ENCODE data around the gene TGFB1I1.
"Not testable (repeated sequence)": the region's sequence is repeated elsewhere in the genome, so short reads cannot be mapped to it uniquely, and the experiment has no call there.

The TGFB1I1 gene

DNA sequence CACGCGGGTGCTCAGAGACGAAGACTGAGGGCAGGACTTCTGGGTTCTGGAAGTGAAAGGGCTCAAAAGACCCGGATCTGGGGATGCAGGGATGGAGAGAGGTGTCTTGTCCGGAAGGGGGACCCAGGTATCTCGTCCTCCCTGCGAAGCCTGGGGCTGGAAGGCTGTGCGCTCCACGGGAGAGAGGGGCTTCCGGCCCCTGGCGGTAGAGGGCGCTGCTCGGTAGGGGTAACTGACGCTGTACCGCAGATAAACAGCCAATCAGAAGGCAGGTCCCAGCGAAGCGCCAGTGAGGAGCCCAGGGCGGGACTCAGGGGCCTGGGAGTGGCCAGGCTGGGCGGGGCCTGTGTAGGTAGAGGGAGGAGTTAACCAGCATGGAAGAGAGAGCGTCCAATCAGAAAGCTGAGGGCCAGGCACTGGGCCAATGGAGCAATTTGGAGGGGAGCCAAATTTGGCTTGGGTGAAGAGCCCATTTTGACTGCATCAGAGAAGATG is 804 bp downstream of the TGFB1I1 start:
- DNase-seq: peak; percentile 90

- DNase-seq: no peak
Observed at GRCh38 chr16:31473264-31473984, 1.5 kb downstream of the TGFB1I1 start.

DNA sequence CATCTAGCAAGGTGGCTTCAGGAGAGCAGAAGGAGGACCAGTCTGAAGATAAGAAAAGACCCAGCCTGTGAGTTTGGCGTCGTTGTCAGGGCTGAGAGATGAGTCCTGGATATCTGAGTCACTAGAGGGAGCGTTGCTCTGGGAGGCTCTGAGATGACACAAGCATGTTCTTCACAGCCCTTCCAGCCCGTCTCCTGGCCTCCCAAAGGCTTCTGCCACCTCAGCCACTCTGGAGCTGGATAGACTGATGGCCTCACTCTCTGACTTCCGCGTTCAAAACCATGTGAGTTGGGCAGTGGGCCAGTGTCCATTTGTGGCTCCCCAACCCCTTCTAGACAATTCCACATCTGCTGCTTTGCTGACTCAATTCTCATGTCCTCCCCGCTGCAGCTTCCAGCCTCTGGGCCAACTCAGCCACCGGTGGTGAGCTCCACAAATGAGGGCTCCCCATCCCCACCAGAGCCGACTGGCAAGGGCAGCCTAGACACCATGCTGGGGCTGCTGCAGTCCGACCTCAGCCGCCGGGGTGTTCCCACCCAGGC is 2.3 kb downstream of the TGFB1I1 start:
- DNase-seq: no peak

- no peak for DNase-seq
Observed at GRCh38 chr16:31474773-31475738, 3.1 kb downstream of the TGFB1I1 start.

- DNase-seq: no peak
Observed at GRCh38 chr16:31475946-31476302, 4.0 kb downstream of the TGFB1I1 start.

- no peak for DNase-seq
Observed at GRCh38 chr16:31476303-31477219, 4.6 kb downstream of the TGFB1I1 start.

DNA sequence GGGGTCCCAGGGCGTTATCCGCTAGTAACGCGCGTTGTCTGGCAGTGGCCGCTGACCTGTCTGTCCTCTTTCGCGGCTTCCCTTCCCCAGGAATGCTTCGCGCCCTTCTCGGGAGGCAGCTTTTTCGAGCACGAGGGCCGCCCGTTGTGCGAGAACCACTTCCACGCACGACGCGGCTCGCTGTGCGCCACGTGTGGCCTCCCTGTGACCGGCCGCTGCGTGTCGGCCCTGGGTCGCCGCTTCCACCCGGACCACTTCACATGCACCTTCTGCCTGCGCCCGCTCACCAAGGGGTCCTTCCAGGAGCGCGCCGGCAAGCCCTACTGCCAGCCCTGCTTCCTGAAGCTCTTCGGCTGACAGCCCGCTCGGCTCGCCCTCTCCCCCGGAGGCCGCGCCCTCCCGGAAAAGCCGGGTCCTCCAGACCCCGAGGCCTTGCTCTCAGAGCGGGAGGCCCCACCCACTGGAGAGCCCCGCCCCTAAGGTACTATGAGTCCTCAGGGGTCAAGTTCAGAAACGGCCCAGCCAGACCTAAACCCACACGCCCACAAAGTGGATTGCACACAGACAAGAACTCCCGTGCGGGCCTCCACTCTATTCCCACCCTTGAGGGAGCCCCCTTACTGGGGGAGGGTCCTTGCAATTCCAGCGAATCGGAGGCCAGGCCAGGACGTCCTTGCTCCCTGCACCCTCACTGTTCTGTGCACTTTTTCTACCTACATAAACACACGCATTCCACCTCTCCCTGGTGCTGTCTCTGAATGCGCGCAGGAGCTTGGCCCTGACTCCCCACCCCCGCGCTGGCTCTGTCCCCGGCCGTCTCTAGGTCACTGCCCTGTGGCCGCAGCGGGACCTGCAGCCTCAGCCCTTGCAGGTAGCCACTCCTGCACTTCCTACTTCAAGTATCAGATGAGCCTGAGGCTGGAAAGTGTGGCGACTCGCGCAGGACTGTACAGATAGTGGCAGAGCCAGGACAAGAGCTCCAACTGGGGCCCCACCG is 5.6 kb downstream of the TGFB1I1 start:
- DNase-seq: no peak

GRCh38 chr16:31478956-31479355 is 7.0 kb downstream of the TGFB1I1 start:
- no peak for DNase-seq

DNA sequence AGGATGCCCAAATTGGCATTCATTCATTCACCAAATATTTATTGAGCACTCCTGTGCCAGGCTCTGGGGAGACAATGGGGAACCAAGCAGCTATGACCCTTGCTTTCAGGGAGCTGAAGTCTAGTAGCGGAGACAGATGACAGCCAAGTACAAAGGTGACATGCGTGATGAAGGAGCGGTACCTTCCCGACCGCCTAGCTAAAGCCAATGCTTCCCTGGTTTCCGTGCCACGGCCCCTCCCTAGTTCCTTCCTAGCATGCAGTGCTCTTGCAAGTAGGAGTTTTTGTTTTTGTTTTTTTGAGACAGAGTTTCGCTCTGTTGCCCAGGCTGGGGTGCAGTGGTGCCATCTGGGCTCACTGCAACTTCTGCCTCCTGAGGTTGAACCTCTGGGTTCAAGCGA is 7.8 kb downstream of the TGFB1I1 start:
- no peak for DNase-seq

DNA sequence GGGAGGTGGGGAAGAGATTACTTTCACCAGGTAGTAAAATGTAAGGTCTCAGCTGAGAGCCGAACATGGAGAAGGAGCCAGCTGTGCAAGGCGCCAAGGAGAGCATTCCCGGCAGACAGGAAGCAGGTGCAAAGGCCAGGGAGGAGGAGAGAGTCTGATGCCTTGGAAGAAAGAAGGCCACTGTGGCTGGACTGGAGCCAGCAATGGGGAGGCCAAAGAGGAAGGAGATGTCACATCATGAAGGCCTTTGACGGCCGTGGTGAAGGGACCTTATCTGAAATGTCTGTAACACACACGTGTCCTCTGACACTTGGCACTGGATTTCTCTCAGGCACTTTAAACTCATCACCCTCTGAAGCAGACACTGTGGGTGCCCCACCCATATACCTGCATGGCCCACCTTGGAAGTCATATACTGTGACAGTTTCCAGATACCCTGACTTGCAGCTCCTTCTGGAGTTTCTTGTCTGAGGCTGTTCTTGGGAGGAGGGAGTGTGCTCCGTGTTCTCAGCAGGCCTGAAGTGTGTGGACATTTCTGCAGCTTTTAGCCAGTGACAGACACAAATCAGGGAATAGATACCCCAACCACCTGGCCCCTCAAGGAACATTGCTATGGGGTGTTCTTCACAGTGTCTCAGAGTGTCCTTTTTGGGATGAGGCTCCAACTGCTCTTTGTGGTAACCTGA is 9.0 kb downstream of the TGFB1I1 start:
- DNase-seq: no peak

DNA sequence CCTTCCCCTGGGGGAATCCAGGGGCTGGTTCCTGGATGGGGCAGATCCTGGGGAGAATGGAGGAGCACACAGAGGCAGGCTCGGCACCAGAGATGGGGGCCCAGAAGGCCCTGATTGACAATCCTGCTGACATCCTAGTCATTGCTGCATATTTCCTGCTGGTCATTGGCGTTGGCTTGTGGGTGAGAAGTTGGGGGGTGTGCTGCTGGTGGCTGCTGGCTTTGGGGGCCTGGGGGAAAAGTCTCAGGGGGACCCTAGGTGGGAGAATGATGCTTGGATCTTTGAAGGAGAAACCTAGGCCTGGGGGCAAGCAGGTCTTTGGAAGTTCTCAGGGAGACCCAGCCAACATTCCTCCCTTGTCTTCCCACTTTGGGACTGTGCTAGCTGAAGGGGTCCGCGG is 11.1 kb downstream of the TGFB1I1 start, which contains the start of gene SLC5A2:
Gene SLC5A2 (plus strand): TSS at position 43 of the 400 bp plus-strand sequence. CDS start 14 bp downstream, at position 57.
- DNase-seq: no peak

GRCh38 chr16:31484048-31484447 is 12.1 kb downstream of the TGFB1I1 start:
- DNase-seq: not testable (repeated sequence)

- DNase-seq: no peak
Observed at GRCh38 chr16:31484491-31485171, 12.7 kb downstream of the TGFB1I1 start.

- no peak for DNase-seq
Observed at GRCh38 chr16:31485571-31485970, 13.6 kb downstream of the TGFB1I1 start.

GRCh38 chr16:31486045-31486444 is 14.1 kb downstream of the TGFB1I1 start:
- DNase-seq: no peak

- DNase-seq: no peak
Observed at GRCh38 chr16:31487071-31487719, 15.2 kb downstream of the TGFB1I1 start.

- no peak for DNase-seq
Observed at GRCh38 chr16:31487720-31488467, 15.9 kb downstream of the TGFB1I1 start.

Data from NCI-H1436 treated with DMSO at 0.1 percent for 48 hours (cell line).